Ovary (tissue), 9 donors: ENCODE results near the gene ZNF768. TPM values are rescaled to one million over a fixed set of nuclear protein-coding genes. Genes with fewer than 3 reads are reported as not detected.
"Not testable (repeated sequence)": the region's sequence is repeated elsewhere in the genome, so short reads cannot be mapped to it uniquely, and the experiment has no call there.

Experiments used
- DNase-seq, 5 donors: peaks; one replicate each; pipeline ENCODE4 v3.0.0-alpha.2; 2019 to 2020
- H3K27ac ChIP-seq, 2 donors: fragments of 200-600 bp; one replicate each; pipeline versions ENCODE4 v1.5.1 to v1.8.0; 2019 to 2022
- H3K27me3 ChIP-seq: fragments of 200-600 bp; one replicate; pipeline ENCODE4 v1.8.0; 2022
- H3K36me3 ChIP-seq: fragments of 200-600 bp; sonication (generic); one replicate; pipeline ENCODE4 v1.5.1; 2019
- H3K4me1 ChIP-seq: one replicate; pipeline ENCODE4 v1.8.1; 2013; ENCODE audit warnings: mild to moderate bottlenecking, moderate library complexity; ENCODE audit not compliant: insufficient read depth
- H3K4me3 ChIP-seq: fragments of 200-600 bp; sonication (generic); one replicate; pipeline ENCODE4 v1.5.1; 2017
- H3K9me3 ChIP-seq, 2 donors: fragments of 200-600 bp in 1 of 2; sonication (generic) in 1 of 2; one replicate each; pipeline versions ENCODE4 v1.5.1 to v1.8.1; 2013 to 2019; ENCODE audit warnings: mild to moderate bottlenecking in 1 of 2, moderate library complexity in 1 of 2
- EP300 ChIP-seq: sonication (generic); formaldehyde crosslinking; IDR thresholded peaks from one replicate; pipeline ENCODE4 v1.6.1; 2017; ENCODE audit warnings: antibody characterized with exemption
- POLR2A ChIP-seq: fragments of 450-650 bp; IDR thresholded peaks from one replicate; pipeline ENCODE4 v1.6.1; 2017; ENCODE audit warnings: antibody characterized with exemption, mild to moderate bottlenecking, moderate library complexity
- WGBS, 3 donors: extraction: QIAGEN DNeasy Blood & Tissue Kit in 1 of 3; methylation state at CpG; one replicate each; pipeline versions ENCODE4 v1.1.5 to v1.1.7; 2013 to 2017; 5-methylcytosine and 5-hydroxymethylcytosine counted together
- intact Hi-C, 4 donors: fragments of 100-400 bp; cut with DNase I; formaldehyde crosslinking; loops; one replicate each; pipeline versions ENCODE4 v1.11.0 to v1.15.1; 2022 to 2023
- polyA plus RNA-seq, 2 donors: library from polyadenylated mRNA; stranded (reverse); fragments of 200-250 nt in 1 of 2; fragments of 350-450 nt in 1 of 2; fragmentation: Illumina TruSeq in 1 of 2; extraction: RNeasy Lipid Tissue Mini Kit (QIAGEN cat#74804) in 1 of 2; gene quantifications; one replicate each; pipeline ENCODE4 v1.2.3, GENCODE V29; 2013 to 2014
- total RNA-seq, 7 donors: library from RNA; depleted of rRNA in 2 of 7; stranded (reverse); fragments of >200 nt in 2 of 7; fragmentation: NEBNext Ultra II Directional in 3 of 7; extraction: Animal tissue kit (Norgen Biotek cat#: 25700) in 3 of 7; gene quantifications; one replicate each; pipeline versions ENCODE4 v1.1.0 to v1.2.4, GENCODE V29; 2016 to 2023
- TF ChIP-seq, protein P1 (sequence below), 3 donors: fragments of 450-650 bp in 2 of 3; fragments of 200-600 bp in 1 of 3; IDR thresholded peaks; one replicate each; pipeline versions ENCODE4 v1.5.1 to v1.8.0; 2016 to 2022; ENCODE audit warnings: antibody characterized with exemption in 3 of 3, mild to moderate bottlenecking in 1 of 3
- donor health status: DM: no; HTN: no; CAD: no; lungs with moderate emphysema.
- donor health status: DM: no; HTN: no; CAD: no.
- donor health status: Bipolar disorder and iron deficiency.
- donor health status: DM: yes; HTN: yes; CAD: no.
- donor health status: DM: no; HTN: no; CAD: no.
- donor health status: DM: yes; HTN: yes; CAD: no.

The ZNF768 gene
- total and polyA plus RNA-seq, 9 donors = 12.4 to 43.2 (median 38.6) TPM

DNA sequence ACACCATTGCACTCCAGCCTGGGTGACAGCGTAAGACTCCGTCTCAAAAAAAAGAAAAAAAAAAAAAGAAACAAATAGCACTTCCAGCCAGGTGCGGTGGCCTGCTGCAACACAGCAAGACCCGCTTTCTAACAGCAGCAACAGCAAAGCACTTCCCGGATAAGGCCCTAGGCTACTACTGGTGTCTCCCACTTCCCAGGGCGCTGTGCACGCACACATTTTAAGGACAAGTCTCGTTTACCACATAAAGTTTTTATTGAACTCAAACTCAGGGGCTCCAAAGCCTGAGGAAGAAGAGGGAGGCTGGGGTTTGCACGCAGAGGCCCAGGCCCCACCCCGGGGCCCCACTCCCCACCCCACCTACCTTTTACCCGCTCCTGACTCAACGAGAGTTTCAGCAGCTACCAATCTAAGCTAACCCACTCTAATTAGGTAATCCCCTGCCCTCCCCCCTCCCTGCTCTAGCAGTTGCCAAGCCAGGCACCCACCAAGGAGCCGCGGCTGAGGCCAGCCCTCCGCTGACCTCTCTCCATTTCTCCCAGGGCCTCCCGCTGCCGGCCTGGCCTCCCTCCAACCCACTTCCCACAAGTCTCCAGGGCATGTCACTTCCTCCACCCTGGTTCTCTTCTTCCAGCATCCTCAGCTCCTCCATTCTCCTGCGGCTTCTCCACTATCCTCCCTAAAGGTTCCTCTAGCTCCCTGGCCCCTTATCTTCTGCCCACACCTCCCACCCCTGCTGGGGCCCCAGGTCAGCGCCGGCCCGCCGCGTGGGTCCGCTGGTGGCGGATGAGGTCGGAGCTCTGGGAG lies 2.4 kb downstream of the ZNF768 start:
- Histone ChIP-seq H3K9me3 (no peaks in the 10 kb centered on the region), H3K4me3 (no peak overlapping the region), H3K27me3 (no peaks in the 10 kb centered on the region), H3K27ac (no peak overlapping the region), H3K36me3 (no peaks in the 10 kb centered on the region), H3K4me1 (peaks cover 4% of the 10 kb centered on the region)
- TF ChIP-seq, protein P1, sequence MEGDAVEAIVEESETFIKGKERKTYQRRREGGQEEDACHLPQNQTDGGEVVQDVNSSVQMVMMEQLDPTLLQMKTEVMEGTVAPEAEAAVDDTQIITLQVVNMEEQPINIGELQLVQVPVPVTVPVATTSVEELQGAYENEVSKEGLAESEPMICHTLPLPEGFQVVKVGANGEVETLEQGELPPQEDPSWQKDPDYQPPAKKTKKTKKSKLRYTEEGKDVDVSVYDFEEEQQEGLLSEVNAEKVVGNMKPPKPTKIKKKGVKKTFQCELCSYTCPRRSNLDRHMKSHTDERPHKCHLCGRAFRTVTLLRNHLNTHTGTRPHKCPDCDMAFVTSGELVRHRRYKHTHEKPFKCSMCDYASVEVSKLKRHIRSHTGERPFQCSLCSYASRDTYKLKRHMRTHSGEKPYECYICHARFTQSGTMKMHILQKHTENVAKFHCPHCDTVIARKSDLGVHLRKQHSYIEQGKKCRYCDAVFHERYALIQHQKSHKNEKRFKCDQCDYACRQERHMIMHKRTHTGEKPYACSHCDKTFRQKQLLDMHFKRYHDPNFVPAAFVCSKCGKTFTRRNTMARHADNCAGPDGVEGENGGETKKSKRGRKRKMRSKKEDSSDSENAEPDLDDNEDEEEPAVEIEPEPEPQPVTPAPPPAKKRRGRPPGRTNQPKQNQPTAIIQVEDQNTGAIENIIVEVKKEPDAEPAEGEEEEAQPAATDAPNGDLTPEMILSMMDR (IDR thresholded peaks at IDR 0.05) = no peak
- intact Hi-C loops = loop anchor here in 3 of 4 donors (5.0 to 10.0 kb wide), 3 partner anchors 87 to 439 kb away; partner anchors contain the start of gene DCTPP1 (in 1 of the 3)
- peak in 4 of 5 donors; percentile 33 to 63 (median 48) for DNase-seq
- WGBS, 3 donors = 61 to 71% (median 63%) methylated on average over 26 of the region's 26 CpGs

DNA sequence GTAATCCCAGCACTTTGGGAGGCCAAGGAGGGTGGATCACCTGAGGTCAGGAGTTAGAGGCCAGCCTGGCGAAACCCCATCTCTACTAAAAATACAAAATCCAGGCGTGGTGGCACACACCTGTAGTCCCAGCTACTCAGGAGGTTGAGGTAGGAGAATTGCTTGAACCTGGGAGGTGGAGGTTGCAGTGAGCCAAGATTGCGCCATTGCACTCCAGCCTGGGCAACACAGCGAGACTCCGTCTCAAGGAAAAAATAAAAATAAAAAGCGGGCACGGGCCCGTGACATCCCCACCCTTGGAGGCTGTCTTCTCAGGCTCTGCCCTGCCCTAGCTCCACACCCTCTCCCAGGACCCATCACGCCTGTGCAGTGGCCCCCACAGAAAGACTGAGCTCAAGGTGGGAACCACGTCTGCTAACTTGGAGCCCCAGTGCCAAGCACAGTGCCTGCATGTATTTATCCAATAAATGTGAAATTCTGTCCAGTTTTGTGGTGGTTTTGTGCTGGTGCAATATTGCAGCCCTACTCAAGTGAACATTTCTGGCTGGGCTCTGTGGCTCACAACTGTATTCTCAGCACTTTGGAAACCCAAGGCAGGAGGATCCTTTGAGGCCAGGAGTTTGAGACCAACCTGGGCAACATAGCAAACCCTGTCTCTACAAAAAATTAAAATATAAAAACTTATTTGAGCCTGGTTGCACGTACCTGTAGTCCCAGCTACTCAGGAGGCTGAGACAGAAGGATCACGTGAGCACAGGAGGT lies 3.5 kb downstream of the ZNF768 start:
- H3K4me1 ChIP-seq, H3K27ac ChIP-seq, H3K4me3 ChIP-seq, DNase-seq, H3K36me3 ChIP-seq, H3K27me3 ChIP-seq, H3K9me3 ChIP-seq: not testable (repeated sequence)
- 73 to 84% (median 74%) methylated on average over 12 of the region's 12 CpGs for whole genome bisulfite sequencing, 3 donors
- intact Hi-C loops = loop anchor here in 3 of 4 donors (5.0 to 10.0 kb wide), 3 partner anchors 86 to 438 kb away; partner anchors contain the start of gene DCTPP1 (in 1 of the 3)

DNA sequence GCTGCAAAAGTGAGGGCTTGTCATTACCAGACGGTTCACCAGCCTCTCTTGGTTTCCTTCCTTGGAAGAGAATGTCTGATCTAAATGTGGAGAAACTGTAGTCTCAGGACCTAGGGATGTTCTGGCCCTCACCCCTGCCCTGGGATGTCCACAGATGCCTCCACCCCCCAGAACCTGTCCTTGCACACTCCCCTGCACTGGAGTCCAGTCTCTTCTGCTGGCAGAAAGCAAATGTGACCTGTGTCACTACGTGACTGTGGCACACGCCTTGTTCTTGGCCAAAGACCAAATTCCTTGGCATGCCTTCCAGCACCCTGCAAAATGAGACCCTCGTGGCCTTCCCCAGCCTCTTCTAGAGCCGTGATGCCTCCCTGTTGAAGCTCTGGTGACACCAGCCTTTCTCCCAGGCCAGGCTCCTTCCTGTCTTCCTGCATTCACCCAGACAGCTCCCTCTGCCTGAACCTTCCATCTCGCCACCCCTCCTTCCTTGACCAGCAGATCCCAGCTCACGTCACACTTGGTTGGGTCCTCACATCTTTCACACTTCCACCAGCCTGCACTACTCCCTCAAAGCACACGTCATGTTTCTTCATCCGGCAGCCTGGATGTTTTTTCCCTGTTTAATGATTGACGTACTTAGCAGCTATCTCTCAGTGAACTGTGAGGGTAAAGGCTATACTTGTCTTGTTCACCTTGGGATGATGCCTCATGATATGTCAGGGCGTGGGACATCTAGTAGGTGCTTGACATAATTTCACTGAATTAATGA lies 4.3 kb downstream of the ZNF768 start:
- no peaks in the 10 kb centered on the region for H3K9me3 ChIP-seq
- TF ChIP-seq, protein P1 (IDR thresholded peaks at IDR 0.05) = no peak
- TF ChIP-seq EP300 = no peak
- TF ChIP-seq POLR2A = no peak
- H3K4me1 ChIP-seq = no peaks in the 10 kb centered on the region
- WGBS, 3 donors = 41 to 54% (median 49%) methylated on average over 11 of the region's 11 CpGs
- no peak overlapping the region for H3K27ac ChIP-seq
- H3K4me3 ChIP-seq = no peak overlapping the region
- DNase-seq = no peak
- no peaks in the 10 kb centered on the region for H3K36me3 ChIP-seq
- intact Hi-C loops = loop anchor here in 3 of 4 donors (5.0 to 10.0 kb wide), 3 partner anchors 85 to 437 kb away; partner anchors contain the start of gene DCTPP1 (in 1 of the 3)
- H3K27me3 ChIP-seq = no peaks in the 10 kb centered on the region

DNA sequence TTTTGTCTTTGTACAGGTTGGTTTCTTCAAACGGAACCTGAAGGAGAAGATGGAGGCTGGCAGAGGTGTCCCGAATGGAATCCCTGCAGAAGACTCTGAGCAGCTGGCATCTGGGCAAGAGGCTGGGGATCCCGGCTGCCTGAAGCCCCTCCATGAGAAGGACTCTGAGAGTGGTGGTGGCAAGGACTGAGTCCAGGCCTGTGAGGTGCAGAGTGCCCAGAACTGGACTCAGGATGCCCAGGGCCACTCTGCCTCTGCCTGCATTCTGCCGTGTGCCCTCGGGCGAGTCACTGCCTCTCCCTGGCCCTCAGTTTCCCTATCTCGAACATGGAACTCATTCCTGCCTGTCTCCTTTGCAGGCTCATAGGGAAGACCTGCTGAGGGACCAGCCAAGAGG lies 4.9 kb downstream of the ZNF768 start:
- WGBS, 3 donors = 87 to 90% (median 90%) methylated on average over 7 of the region's 7 CpGs
- Histone ChIP-seq H3K4me1 (no peaks in the 10 kb centered on the region), H3K27me3 (no peaks in the 10 kb centered on the region), H3K4me3 (no peak overlapping the region), H3K36me3 (no peaks in the 10 kb centered on the region), H3K9me3 (no peaks in the 10 kb centered on the region), H3K27ac (no peak overlapping the region)
- TF ChIP-seq, protein P1 (IDR thresholded peaks at IDR 0.05) = no peak
- TF ChIP-seq EP300 = no peak
- TF ChIP-seq POLR2A = no peak
- no peak for DNase-seq
- intact Hi-C loops = loop anchor here in 3 of 4 donors (5.0 to 10.0 kb wide), 3 partner anchors 84 to 437 kb away; partner anchors contain the start of gene DCTPP1 (in 1 of the 3)
